Measurements from ENCODE around the gene RAB23.
"Not testable (repeated sequence)": the region's sequence is repeated elsewhere in the genome, so short reads cannot be mapped to it uniquely, and the experiment has no call there.

RAB23 gene

GRCh38 chr6:57221936-57222742 lies at the start of gene RAB23:
Gene RAB23 (minus strand): TSS chr6:57222307. CDS start chr6:57210380, 11,927 bp downstream.
- peak; percentile 88 for DNase-seq (ENCODE audit: low spot score)

DNA sequence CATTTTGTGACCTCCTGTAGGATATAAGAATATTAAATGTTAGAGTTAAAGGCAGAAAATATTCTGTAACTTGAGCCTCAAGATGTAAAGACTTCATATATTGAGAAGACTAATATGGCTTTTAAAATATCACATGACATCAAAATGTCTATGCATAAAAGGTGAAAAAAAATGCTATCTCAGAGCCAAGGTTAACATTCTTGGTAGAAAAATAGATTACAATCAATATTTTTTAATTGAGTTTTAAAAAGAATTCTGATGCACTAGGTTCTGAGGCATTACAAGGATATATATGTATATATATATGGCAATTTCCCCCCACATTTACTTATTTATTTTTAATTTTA lies 46.2 kb upstream of the RAB23 start:
- DNase-seq (ENCODE audit: low spot score) = no peak

DNA sequence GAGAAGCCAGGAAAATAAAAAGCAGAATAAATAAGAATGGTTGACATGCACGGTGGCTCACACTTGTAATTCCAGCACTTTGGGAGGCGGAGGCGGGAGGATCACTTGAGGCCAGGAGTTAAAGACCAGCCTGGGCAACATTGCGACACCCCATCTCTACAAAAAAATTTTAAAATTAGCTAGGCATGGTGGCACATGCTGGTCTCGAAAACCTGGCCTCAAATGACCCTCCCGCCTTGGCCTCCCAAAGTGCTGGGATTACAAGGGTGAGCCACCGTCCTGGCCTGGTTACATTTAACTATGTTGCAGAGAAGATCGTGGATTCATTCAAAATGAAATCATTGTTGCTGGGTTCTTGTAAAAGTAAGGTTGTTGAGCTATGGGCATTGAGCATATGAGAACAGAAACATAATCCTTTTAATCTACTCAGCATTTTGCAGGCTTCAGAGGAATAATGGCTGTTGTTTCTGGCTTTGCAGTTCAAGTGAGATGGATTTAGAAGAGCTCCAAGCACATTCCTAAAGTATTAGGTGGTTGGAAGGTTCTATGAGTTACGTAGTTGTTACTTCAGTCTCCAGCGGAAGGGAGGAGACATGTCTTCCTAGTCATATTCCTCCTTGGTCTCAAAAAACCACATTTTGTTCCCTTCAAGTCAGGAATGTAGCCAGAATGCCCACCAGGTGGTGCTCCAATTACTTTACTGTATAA lies 45.6 kb upstream of the RAB23 start:
- peak; percentile 94 for DNase-seq (ENCODE audit: low spot score)

GRCh38 chr6:57265755-57266221 lies 43.7 kb upstream of the RAB23 start:
- DNase-seq (ENCODE audit: low spot score) = peak; percentile 37

- no peak for DNase-seq (ENCODE audit: low spot score)
These were observed 41.6 kb upstream of the RAB23 start for GRCh38 chr6:57263739-57264138.

GRCh38 chr6:57262901-57263694 lies 41.0 kb upstream of the RAB23 start:
- no peak for DNase-seq (ENCODE audit: low spot score)

- no peak for DNase-seq (ENCODE audit: low spot score)
These were observed 40.4 kb upstream of the RAB23 start for GRCh38 chr6:57262488-57262887.

DNA sequence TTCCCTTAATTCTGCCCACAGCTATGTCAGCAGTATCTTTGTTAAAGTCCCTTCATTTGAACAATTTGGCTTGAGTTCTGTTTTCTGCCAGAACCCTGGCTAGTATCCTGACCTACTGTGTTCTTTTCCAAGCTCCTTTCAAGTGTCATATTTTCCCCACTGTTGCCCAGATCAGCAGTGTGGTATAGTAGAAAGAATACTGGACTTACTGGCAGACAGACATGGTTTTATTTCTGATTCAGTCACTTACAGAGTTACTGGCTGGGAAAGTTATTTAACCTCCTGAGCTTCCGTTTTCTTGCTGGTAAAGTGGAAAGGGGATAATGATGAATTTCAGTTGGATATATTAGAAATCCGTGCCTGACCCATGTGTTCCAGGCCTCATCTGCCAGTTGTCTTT lies 39.8 kb upstream of the RAB23 start:
- no peak for DNase-seq (ENCODE audit: low spot score)

GRCh38 chr6:57259064-57259463 lies 37.0 kb upstream of the RAB23 start:
- DNase-seq (ENCODE audit: low spot score) = no peak

DNA sequence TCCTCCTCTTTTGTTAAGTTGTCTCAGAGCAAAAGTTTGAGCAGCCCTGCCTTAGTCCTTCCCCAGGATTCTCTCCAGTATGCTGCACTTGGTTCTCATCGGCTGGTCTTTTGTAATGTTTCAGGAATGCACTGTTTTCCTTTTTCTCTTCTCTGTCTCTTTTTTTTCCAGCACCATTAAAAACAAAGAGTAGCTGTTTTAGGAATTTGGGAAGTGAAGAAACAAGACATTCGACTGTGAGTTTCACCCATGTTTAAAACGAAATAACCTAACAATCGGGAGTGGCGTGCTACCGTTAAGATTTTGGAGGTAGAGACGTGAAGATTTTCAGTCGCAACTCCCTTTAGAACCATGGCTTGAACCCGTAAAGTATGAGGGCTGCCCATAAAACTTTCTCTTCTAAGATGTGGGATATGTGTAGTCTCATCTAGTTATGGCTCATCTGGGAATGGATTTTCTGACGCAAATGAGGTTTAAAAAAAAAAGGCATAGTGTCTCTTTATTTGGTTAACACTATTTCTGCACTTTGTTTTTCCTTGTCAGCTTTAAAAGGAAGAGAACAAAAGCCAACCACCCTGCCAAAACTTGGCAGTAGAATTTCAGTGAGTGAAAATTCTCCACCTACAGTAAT lies 35.9 kb upstream of the RAB23 start:
- DNase-seq (ENCODE audit: low spot score) = no peak

DNA sequence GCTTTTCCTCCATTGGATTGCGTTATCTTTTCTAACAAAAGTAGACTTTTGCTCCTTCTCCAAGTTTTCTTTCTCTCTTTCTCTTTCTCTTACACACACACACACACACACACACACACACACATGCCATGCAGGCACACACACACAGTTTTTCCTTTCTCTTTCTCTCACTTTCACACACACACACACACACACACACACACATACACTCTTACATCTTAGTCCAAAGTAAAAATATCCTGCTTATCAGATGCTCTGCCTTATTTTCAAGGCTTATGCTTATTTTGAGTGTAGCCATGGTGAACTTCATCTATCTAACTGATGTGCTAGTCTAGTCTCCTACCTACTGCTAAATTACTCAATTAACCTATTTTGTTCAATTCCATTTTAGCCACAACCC lies 34.4 kb upstream of the RAB23 start:
- DNase-seq (ENCODE audit: low spot score) = no peak

GRCh38 chr6:57255451-57256169 lies 33.5 kb upstream of the RAB23 start:
- no peak for DNase-seq (ENCODE audit: low spot score)

GRCh38 chr6:57254055-57254717 lies 32.1 kb upstream of the RAB23 start:
- DNase-seq (ENCODE audit: low spot score) = peak; percentile 60

DNA sequence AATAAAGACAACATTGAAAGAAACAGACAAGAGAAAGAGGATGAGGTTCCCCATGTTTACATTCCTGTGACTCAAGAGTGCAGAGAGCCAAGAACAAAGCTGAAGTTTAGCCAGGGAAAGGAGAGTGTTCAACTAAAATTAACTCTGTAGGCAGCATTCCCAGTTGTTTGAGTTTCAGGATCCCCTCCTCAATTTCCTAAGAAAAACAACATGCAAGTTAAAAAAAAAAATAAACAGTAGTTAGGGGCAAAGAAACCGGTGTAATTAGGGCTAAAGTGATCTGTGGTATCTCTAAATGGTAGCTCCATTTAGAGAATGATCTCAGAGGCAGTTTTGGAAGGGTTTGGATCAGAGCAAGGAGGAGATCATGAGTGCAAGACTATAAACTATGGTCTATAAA lies 30.9 kb upstream of the RAB23 start:
- peak; percentile 11 for DNase-seq (ENCODE audit: low spot score)

DNA sequence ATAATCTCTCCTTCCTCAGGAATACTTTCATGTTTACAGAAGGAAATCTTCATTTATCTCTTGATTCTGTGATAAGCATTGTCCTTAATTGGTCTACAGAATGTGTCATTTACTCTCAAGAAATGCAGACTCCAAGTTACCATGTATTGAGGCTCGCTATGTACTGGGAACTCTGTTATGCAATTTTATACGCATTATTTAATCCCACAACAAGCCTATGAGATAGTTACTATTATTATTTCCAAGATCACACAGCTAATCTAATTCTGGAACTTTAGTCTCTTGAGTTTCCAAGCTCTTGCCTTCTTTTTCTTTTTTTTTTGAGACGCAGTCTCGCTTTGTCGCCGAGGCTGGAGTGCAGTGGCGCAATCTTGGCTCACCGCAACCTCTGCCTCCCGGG lies 30.0 kb upstream of the RAB23 start:
- no peak for DNase-seq (ENCODE audit: low spot score)

DNA sequence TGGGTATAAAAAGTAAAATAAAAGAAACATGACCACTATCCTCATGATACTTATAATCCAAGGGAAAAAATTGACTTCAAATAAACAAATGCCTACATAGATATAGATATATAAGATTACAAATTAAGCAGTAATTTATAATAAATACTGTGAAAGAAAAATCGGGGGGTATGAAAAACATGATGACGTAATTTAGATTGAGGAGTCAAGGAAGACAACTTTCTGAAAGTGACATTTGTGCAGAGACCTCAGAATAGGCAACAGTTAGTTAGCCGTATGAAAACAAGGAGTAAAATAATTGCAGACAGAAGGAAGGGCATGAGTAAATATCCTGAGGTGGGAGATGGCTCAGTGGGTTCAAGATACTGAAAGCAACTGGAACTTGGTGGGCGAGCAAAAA lies 28.2 kb upstream of the RAB23 start:
- no peak for DNase-seq (ENCODE audit: low spot score)

GRCh38 chr6:57248311-57248895 lies 26.3 kb upstream of the RAB23 start:
- DNase-seq (ENCODE audit: low spot score) = no peak

GRCh38 chr6:57247603-57248002 lies 25.5 kb upstream of the RAB23 start:
- DNase-seq (ENCODE audit: low spot score) = no peak

- DNase-seq (ENCODE audit: low spot score) = no peak
These were observed 24.2 kb upstream of the RAB23 start for GRCh38 chr6:57246307-57246706.

- DNase-seq (ENCODE audit: low spot score) = no peak
These were observed 21.8 kb upstream of the RAB23 start for GRCh38 chr6:57243954-57244353.

- not testable (repeated sequence) for DNase-seq (ENCODE audit: low spot score)
These were observed 21.4 kb upstream of the RAB23 start for GRCh38 chr6:57243526-57243925.

All from kidney tubule cell (primary cell).